Osteoblast (primary cell): ENCODE results near the gene AQP12A. TPM values are rescaled to one million over a fixed set of nuclear protein-coding genes. Genes with fewer than 3 reads are reported as not detected.
"Not testable (repeated sequence)": the region's sequence is repeated elsewhere in the genome, so short reads cannot be mapped to it uniquely, and the experiment has no call there.

ENCODE experiments used
- DNase-seq: peaks from one replicate; pipeline ENCODE4 v3.0.0; 2011; ENCODE audit warnings: low spot score, mixed read lengths; ENCODE audit not compliant: insufficient read length; ENCODE audit errors: missing footprints
- H2AFZ ChIP-seq: 2 replicates; pipeline ENCODE4 v1.6.0; 2011; ENCODE audit warnings: mild to moderate bottlenecking, low read length
- H3K27ac ChIP-seq: 2 replicates; pipeline ENCODE4 v1.5.1; 2011; ENCODE audit warnings: mild to moderate bottlenecking, low read depth, low read length, moderate library complexity
- H3K27me3 ChIP-seq: 2 replicates; pipeline ENCODE4 v1.6.0; 2012; ENCODE audit warnings: mild to moderate bottlenecking, control low read depth, inconsistent platforms, low read length, moderate library complexity; ENCODE audit not compliant: insufficient read depth
- H3K36me3 ChIP-seq: 2 replicates; pipeline ENCODE4 v1.5.1; 2011; ENCODE audit warnings: mild to moderate bottlenecking, low read length, control low read depth, moderate library complexity; ENCODE audit not compliant: insufficient read depth
- H3K4me1 ChIP-seq: 2 replicates; pipeline ENCODE4 v1.5.1; 2011; ENCODE audit warnings: mild to moderate bottlenecking, low read length, control low read depth, moderate library complexity; ENCODE audit not compliant: insufficient read depth
- H3K4me2 ChIP-seq: 2 replicates; pipeline ENCODE4 v1.6.0; 2011; ENCODE audit warnings: mild to moderate bottlenecking, low read length; ENCODE audit not compliant: insufficient read depth
- H3K4me3 ChIP-seq: fragments of 200-600 bp; sonication (generic); 3 replicates; pipeline ENCODE4 v1.5.1; 2012; ENCODE audit warnings: mild to moderate bottlenecking, low read length, inconsistent platforms; ENCODE audit not compliant: insufficient read depth
- H3K79me2 ChIP-seq: 2 replicates; pipeline ENCODE4 v1.6.0; 2012; ENCODE audit warnings: mild to moderate bottlenecking, low read length, control low read depth, inconsistent platforms; ENCODE audit not compliant: insufficient read depth
- H3K9me3 ChIP-seq: 2 replicates; pipeline ENCODE4 v1.5.1; 2011; ENCODE audit warnings: low read depth, low read length, control low read depth
- H4K20me1 ChIP-seq: 2 replicates; pipeline ENCODE4 v1.6.0; 2012; ENCODE audit warnings: mild to moderate bottlenecking, low read length, control low read depth; ENCODE audit not compliant: insufficient read depth
- total RNA-seq: library from RNA; depleted of rRNA; stranded (reverse); fragments of >200 nt; gene quantifications from 2 replicates; pipeline ENCODE4 v1.2.3, GENCODE V29; 2012
- TF ChIP-seq, protein P1 (sequence below): IDR thresholded peaks from 2 replicates; pipeline ENCODE4 v1.5.1; 2011; ENCODE audit warnings: mild to moderate bottlenecking, low read depth, low read length, moderate library complexity; ENCODE audit errors: extremely low read depth

The AQP12A gene
- total RNA-seq, 1 donor: not detected

DNA sequence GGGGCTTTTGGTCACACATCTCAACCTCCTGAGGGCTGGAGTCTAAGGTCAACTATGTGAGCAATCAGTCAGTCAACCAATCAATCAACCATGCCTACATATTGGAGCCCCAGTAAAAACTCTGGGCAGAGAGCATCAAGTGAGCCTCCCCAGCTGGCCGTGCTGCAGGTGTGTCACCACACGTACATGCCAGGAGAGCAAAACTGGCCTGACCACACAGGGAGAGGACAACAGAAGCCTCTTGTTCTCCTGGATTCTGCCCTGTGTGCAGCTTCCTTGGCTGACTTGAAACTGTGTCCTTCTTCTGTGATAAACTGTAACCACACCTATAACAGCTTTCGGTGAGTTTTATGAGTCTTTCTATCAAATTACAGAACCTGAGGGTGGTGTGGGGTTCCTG is 40.5 kb upstream of the AQP12A start:
- H4K20me1 ChIP-seq: no peaks in the 10 kb centered on the region
- H3K36me3 ChIP-seq: no peaks in the 10 kb centered on the region
- H2AFZ ChIP-seq: no peak overlapping the region
- TF ChIP-seq, protein P1, sequence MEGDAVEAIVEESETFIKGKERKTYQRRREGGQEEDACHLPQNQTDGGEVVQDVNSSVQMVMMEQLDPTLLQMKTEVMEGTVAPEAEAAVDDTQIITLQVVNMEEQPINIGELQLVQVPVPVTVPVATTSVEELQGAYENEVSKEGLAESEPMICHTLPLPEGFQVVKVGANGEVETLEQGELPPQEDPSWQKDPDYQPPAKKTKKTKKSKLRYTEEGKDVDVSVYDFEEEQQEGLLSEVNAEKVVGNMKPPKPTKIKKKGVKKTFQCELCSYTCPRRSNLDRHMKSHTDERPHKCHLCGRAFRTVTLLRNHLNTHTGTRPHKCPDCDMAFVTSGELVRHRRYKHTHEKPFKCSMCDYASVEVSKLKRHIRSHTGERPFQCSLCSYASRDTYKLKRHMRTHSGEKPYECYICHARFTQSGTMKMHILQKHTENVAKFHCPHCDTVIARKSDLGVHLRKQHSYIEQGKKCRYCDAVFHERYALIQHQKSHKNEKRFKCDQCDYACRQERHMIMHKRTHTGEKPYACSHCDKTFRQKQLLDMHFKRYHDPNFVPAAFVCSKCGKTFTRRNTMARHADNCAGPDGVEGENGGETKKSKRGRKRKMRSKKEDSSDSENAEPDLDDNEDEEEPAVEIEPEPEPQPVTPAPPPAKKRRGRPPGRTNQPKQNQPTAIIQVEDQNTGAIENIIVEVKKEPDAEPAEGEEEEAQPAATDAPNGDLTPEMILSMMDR: no peak
- no peaks in the 10 kb centered on the region for H3K9me3 ChIP-seq
- no peak overlapping the region for H3K4me2 ChIP-seq
- no peak overlapping the region for H3K27ac ChIP-seq
- no peak overlapping the region for H3K4me3 ChIP-seq
- H3K4me1 ChIP-seq: no peaks in the 10 kb centered on the region
- H3K79me2 ChIP-seq: no peaks in the 10 kb centered on the region
- H3K27me3 ChIP-seq: peaks cover 55% of the 10 kb centered on the region
- peak; percentile 29 for DNase-seq

DNA sequence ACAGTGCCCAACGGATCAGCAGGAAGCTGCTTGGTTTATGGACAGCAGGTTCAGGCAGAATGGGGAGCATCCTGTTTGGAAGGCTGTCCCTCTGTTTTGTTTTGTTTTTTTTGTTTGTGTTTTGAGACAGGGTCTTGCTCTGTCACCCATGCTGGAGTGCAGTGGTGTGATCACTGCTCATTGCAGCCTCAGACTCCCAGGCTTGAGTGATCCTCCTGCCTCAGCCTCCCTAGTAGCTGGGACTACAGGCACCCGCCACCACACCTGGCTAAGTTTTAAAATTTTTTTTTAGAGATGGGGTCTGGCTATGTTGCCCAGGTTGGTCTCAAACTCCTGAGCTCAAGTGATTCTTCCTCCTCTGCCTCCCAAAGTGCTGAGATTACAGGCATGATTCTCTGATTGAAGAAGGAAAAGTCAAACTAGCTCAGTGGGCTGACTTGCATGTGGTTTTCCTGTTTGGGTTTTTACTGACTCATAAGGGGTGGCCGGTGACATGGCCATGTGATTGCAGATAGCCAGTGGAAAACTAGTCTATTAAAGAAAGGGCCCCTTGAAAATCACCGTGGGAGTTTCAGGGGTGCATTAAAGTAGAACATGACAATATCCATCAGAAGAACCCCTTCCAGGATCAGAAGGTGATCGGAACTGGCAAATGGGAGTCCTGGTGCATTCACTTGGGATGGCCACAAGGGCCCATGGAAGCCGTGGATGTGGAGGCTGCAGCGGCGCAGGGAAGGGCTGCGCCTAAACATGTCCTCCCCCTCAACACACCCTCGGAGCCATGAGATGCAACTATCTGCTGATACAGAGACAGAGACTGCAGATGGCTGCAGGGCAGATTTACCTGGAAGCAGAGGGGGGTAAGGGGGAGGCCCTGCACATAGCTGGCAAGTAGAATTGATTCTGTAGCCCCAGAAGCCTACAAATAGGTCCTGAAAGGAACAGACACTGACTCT is 35.5 kb upstream of the AQP12A start:
- no peak overlapping the region for H3K4me3 ChIP-seq
- peak; percentile 45 for DNase-seq
- no peaks in the 10 kb centered on the region for H4K20me1 ChIP-seq
- TF ChIP-seq, protein P1: no peak
- no peak overlapping the region for H2AFZ ChIP-seq
- H3K27me3 ChIP-seq: peaks cover 28% of the 10 kb centered on the region
- H3K27ac ChIP-seq: no peak overlapping the region
- H3K79me2 ChIP-seq: no peaks in the 10 kb centered on the region
- H3K36me3 ChIP-seq: no peaks in the 10 kb centered on the region
- no peaks in the 10 kb centered on the region for H3K4me1 ChIP-seq
- H3K9me3 ChIP-seq: no peaks in the 10 kb centered on the region
- no peak overlapping the region for H3K4me2 ChIP-seq

DNA sequence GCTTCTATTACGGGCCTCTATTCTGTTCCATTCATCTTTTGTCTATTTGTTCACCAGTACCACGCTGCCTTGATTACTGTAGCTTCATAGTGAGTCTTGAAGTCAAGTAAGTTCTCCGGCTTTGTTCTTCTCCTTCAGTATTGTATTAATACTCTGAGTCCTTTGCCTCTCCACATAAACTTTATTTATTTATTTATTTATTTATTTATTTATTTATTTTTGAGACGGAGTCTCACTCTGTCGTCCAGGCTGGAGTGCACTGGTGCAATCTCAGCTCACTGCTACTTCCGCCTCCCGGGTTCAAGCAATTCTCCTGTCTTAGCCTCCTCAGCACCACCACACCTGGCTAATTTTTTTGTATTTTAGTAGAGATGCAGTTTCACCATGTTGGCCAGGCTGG is 31.8 kb upstream of the AQP12A start:
- not testable (repeated sequence) for H3K27ac ChIP-seq, H3K9me3 ChIP-seq, H3K79me2 ChIP-seq, DNase-seq, H3K4me3 ChIP-seq, H3K36me3 ChIP-seq, H3K4me2 ChIP-seq, H2AFZ ChIP-seq, H4K20me1 ChIP-seq, H3K4me1 ChIP-seq
- H3K27me3 ChIP-seq: peaks cover 17% of the 10 kb centered on the region

DNA sequence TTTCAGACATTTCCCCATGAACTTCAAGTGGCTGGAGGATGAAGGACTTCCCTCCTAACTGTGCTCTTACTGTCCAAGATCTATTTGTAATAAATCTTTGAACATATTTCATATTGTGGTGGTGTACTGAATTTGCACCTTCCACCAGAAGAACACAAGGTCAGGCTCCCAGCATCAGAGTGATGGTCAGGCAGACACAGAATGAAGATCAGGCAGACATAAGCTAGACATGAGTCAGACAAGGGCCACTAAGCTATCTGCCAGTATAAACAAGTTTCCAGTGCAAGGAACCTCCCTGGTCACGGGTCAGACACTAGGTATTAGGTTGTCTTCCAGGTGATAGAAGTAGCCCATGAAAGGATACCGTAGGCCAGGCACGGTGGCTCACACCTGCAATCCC is 29.0 kb upstream of the AQP12A start:
- Histone ChIP-seq H3K79me2 (no peaks in the 10 kb centered on the region), H3K9me3 (peaks cover 3% of the 10 kb centered on the region), H3K4me1 (no peaks in the 10 kb centered on the region), H3K27me3 (peaks cover 29% of the 10 kb centered on the region), H3K4me2 (no peak overlapping the region), H3K27ac (no peak overlapping the region), H2AFZ (no peak overlapping the region), H3K36me3 (no peaks in the 10 kb centered on the region), H4K20me1 (no peaks in the 10 kb centered on the region), H3K4me3 (no peak overlapping the region)
- DNase-seq: no peak
- TF ChIP-seq, protein P1: no peak
